Vagina (tissue), 2 donors: Measurements from ENCODE around the gene MIEN1.

ENCODE experiments used
- CTCF ChIP-seq, 3 experiments: fragments of 450-650 bp in 2 of 3; fragments of 200-600 bp in 1 of 3; sonication (generic) in 1 of 3; IDR thresholded peaks; one replicate each; pipeline ENCODE4 v1.5.1; 2017 to 2019; ENCODE audit warnings: antibody characterized with exemption in 3 of 3, mild to moderate bottlenecking in 2 of 3, moderate library complexity in 2 of 3
- POLR2A ChIP-seq, 2 donors: fragments of 450-650 bp; IDR thresholded peaks; one replicate each; pipeline ENCODE4 v1.6.1; 2017; ENCODE audit warnings: antibody characterized with exemption in 2 of 2, mild to moderate bottlenecking in 2 of 2, moderate library complexity in 2 of 2
- POLR2AphosphoS5 ChIP-seq, 2 donors: sonication (generic); formaldehyde crosslinking; IDR thresholded peaks; one replicate each; pipeline ENCODE4 v1.9.0; 2017; ENCODE audit warnings: antibody characterized with exemption in 2 of 2, mild to moderate bottlenecking in 2 of 2, low read depth in 1 of 2; ENCODE audit not compliant: insufficient read depth in 1 of 2

DNA sequence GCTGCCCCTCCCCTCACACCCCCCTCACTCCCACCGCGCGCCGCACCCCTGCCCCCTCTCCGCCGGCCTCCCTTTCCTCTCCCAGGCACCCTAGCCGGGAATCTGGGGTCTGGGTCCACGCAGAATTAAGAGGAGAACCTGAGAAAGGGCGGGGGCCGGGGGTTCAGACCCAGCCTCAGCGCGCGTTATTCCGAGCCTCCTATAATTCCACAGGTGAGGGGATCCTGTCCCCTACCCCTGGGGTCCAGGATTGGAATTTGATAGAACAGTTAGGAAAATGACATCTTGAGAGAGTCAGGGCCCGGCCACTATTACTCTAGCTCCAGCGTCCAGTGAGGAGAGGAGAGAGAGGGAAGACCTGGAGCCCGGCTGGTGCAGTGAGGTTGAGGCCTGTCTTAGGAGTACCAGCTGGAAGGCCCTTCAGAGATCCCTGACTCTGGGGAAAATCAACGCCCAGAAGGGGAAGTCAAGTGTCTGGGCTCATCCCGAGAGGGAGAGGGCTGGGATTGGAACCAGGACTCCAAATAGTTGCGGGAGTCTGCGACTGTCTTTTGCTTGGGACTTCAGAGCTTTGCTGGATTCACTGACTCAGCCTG is 24.7 kb upstream of the MIEN1 start:
- no peak for TF ChIP-seq CTCF (IDR thresholded peaks at IDR 0.05)
- no peak for TF ChIP-seq POLR2A (IDR thresholded peaks at IDR 0.05)
- TF ChIP-seq POLR2AphosphoS5 (IDR thresholded peaks at IDR 0.05; ENCODE audit: insufficient read depth in 1 of 2, low read depth in 1 of 2), result no peak
